ENCODE results near the gene LNPK. TPM values are rescaled to one million over a fixed set of nuclear protein-coding genes. Genes with fewer than 3 reads are reported as not detected.

The LNPK gene
- total and polyA plus RNA-seq, 2 experiments from 2014 or later = 5.4 to 8.1 TPM

DNA sequence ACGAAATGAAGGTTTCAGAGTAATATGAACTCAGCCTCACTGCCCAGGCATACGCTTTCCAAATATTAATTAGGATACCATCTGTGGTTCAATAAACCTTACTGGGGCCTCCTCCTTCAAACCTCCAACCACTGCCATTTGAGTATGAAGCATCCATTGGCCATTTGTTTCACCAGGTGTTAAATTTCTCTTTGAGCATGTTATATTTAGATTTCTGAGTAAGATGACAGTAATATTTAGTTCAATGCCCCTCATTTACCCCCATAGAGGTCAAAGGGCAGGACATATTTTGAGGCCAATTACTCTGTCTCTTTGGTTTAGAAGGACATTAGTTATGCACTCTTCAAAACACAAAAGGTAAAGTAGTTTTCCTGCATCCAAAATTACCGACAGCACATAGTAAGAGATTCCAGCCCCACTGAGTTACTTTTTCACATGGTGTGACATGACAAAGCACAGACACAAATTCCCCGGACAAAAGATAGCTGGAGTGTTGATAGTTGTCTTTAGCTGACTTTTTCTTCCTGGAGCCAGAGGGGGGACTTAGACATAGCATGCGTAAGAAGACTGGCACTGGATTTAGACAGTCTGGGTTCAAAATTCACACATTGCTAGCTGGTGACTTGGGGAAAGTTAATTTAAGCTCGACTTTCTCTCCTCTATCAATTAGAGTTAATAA, 33.1 kb upstream of the LNPK start (continued):
- no peak for TF ChIP-seq ZNF462 (CRISPR knock-in tag; IDR thresholded peaks at IDR 0.05)

GRCh38 chr2:176027806-176028205, 25.7 kb upstream of the LNPK start:
- Mint-ChIP-seq H3K4me1 (no peaks in the 10 kb centered on the region), H3K9me3 (no peaks in the 10 kb centered on the region), H3K27ac (no peak overlapping the region), H3K27me3 (ENCODE audit: insufficient read depth, low read depth, poor library complexity) (no peaks in the 10 kb centered on the region), H3K4me3 (no peak overlapping the region), H3K36me3 (ENCODE audit: low read depth) (no peaks in the 10 kb centered on the region)
- H3K4me3 ChIP-seq = no peak overlapping the region
- no peaks in the 10 kb centered on the region for H3K4me1 ChIP-seq (ENCODE audit: insufficient read depth)
- H3K79me2 ChIP-seq (replicated peaks; ENCODE audit: insufficient read depth) = no peaks in the 10 kb centered on the region
- no peak overlapping the region for H2AFZ ChIP-seq
- H3F3A ChIP-seq (replicated peaks; ENCODE audit: low read depth) = no peaks in the 10 kb centered on the region
- H4K20me1 ChIP-seq (replicated peaks; ENCODE audit: insufficient read depth) = no peaks in the 10 kb centered on the region
- no peaks in the 10 kb centered on the region for H3K9me2 ChIP-seq (ENCODE audit: insufficient read depth)
- ATAC-seq (no peak), DNase-seq (ENCODE audit: low spot score) (no peak)
- H3K4me2 ChIP-seq = no peak overlapping the region
- H3K27me3 ChIP-seq (ENCODE audit: insufficient read depth) = no peaks in the 10 kb centered on the region
- no peaks in the 10 kb centered on the region for H3K36me3 ChIP-seq (ENCODE audit: insufficient read depth)
- no peak overlapping the region for H3K27ac ChIP-seq (ENCODE audit: low read depth)
- TF ChIP-seq POLR2AphosphoS5 (IDR thresholded peaks at IDR 0.05; ENCODE audit: low read depth) (no peak), NANOG (IDR thresholded peaks at IDR 0.05; ENCODE audit: borderline replicate concordance) (no peak), STAT1 (IDR thresholded peaks at IDR 0.05; ENCODE audit: unreplicated experiment) (no peak), EZH2phosphoT487 (IDR thresholded peaks at IDR 0.05; ENCODE audit: unreplicated experiment) (no peak), CREB1 (CRISPR knock-in tag; IDR thresholded peaks at IDR 0.05; ENCODE audit: low read depth) (no peak), EZH2 (IDR thresholded peaks at IDR 0.05; ENCODE audit: low read depth, unreplicated experiment) (no peak), ETS1 (IDR thresholded peaks at IDR 0.05) (no peak), CTCF (conservative IDR thresholded peaks at IDR 0.05; ENCODE audit: low read depth in 2 of 2) (no peak), ZNF114 (CRISPR knock-in tag; IDR thresholded peaks at IDR 0.05) (no peak), ZNF331 (CRISPR knock-in tag; IDR thresholded peaks at IDR 0.05; ENCODE audit: low read depth) (no peak)
